G401 (cell line): ENCODE measurements around the gene SPATA6L. TPM values are rescaled to one million over a fixed set of nuclear protein-coding genes. Genes with fewer than 3 reads are reported as not detected.

Source experiments
- DNase-seq: peaks from one replicate; pipeline ENCODE4 v3.0.0-alpha.2; 2015; ENCODE audit warnings: low spot score
- in situ Hi-C: cut with HindIII; loops from 2 replicates; pipeline ENCODE4 v1.10.0; 2016; ENCODE audit warnings: low sequenced_read_pairs, mixed read lengths
- total RNA-seq: library from RNA; depleted of rRNA; stranded (reverse); fragments of >200 nt; shearing (Covaris generic); gene quantifications from 2 replicates; pipeline ENCODE4 v1.2.3, GENCODE V29; 2014

Gene SPATA6L
- total RNA-seq, 1 experiment from 2014 or later = 0.34 TPM

DNA sequence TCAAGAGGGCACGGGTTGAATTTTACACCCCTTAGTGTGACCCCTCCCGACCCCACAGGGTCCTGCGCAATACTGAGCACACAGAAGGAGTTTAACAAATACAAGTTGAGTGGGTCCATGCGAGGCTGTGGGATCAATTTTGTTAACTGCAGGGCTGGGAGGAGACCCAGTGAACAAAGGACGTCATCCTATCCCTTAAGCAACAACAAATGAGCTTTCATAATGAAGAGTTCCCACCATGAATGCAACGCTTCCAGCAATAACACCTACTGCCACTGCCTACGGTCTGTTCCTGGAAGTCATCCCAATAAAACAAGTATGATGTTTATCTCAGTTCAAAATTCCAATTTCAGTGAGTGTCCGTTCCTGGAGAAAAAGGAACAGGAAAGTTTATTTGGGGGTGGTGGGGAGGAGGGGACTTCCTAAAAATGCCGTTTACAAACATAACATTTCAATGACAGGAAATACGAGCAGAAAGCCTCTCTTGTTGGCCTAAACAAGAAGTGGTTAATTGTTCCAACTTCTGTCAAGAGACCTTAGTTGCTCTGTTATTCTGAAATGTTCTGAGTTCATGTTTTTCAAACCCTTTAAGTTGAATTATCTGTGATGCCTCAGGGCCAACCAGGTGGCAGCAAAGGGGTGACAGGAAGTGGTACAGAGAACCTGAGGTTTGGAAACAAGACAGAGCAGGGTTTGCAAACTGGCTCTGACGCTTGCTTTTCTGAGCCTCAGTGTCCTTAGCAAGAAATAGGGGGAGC is 69.9 kb downstream of the SPATA6L start:
- no peak for DNase-seq
- in situ Hi-C loops = no loop called here

DNA sequence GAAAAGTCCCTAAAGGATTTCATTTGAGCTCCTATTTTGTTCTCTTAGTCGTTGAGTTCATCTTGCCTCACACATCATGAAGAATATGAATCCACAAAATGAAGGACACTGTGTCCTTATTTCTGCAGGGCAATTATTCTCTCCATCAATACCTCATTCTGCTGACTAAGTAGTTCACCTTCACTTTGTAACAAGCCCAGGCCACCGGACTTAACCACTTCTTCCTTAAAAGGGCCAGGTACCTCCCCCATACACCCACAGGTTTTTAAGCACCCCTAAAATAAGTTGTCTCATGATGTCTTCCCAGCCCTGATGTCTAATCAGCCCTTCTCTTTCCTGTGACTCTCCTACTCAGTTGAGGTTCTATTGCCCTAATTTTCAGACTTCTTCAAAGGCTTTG is 71.3 kb downstream of the SPATA6L start:
- DNase-seq = no peak
- in situ Hi-C loops = no loop called here

DNA sequence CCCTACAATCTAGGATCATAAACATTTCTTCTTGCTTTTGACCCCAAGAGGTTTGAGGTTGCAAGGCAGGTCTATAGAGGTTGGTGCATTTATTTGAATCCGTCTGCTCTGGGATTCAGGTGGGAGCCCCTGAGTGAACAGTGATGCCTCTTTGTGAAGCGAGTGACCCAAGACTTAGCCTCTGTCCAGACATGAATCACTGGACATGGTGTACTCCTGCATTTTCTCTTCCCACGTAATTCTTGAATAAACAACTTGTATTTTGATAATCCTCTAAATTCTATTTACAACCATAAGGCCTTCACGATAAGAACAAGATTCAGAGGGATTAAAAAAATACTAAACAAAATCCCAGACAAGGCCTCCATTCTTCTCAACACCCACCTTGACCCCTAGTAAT is 71.7 kb downstream of the SPATA6L start:
- in situ Hi-C loops = no loop called here

GRCh38 chr9:4592886-4593285 is 73.4 kb downstream of the SPATA6L start:
- in situ Hi-C loops = no loop called here
- DNase-seq = no peak

More for the DNA sequence above, 71.7 kb downstream of the SPATA6L start:
- DNase-seq = no peak

- in situ Hi-C loops = no loop called here
- no peak for DNase-seq
Observed at GRCh38 chr9:4592295-4592694, 74.0 kb downstream of the SPATA6L start.

- DNase-seq = no peak
- in situ Hi-C loops = no loop called here
Observed at GRCh38 chr9:4591123-4591500, 75.2 kb downstream of the SPATA6L start.

DNA sequence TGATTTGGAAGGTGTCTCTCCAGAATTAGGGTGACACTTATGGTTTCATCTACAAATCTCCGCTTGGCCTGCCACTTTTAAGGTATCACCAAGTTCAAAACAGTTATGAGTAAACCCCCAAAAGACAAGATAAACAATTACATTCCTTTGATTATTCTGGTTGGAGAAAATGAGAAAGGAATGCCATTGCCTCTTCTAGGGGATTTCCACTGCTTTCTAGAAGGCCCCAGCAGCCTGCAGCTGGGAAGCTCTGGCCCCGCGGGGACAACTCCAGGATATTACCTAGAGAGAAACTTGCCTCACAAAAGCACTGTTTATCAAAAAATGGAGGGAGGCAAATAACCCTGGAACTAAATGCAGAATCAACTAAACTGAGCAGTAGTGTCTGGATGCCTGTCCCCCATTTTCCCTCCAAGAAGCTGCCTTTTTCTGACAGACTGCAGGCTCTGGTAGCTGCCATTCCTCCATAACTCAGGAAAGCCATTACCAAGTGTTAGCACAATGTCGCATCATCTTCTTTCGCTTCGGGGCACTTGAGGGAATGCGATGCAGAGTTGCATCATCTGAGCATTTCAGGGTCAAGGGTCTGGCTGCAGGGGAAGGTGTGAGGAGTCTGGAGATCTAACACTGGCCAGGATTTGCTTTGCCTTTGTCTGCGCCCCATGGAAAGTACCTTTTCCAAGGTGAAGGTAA is 75.7 kb downstream of the SPATA6L start:
- DNase-seq = no peak
- in situ Hi-C loops = no loop called here

DNA sequence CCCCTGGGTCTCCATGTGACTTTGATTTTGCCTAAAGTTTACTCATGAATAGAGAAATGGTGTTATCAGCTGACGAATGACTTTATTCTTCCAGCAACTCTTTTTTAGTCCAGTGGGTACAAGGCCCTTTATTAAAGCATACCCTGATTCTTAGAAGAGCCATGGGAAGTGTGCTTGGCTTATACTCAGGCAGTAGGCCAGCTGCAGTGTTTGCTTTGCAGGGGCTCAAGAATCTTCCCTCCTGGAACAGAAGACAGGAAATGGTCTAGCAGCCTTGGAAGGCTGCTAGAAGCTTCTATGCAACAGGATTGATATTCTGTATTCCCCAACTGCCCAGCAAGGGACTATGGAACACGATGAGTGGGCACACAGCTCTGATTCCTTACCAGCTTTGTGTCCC is 77.6 kb downstream of the SPATA6L start:
- in situ Hi-C loops = no loop called here
- DNase-seq = no peak

DNA sequence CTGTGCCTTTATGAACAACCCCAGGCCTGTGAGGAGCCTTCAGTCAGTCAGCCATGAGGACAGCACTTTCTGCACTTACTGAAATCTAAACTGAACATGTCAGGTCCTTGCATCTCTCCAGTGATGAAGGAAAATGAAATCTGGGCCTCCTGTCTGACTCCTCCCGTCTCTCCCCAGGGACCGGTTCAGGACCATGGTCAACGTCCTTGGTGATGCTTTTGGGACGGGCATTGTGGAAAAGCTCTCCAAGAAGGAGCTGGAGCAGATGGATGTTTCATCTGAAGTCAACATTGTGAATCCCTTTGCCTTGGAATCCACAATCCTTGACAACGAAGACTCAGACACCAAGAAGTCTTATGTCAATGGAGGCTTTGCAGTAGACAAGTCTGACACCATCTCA is 81.1 kb downstream of the SPATA6L start:
- no peak for DNase-seq
- in situ Hi-C loops = no loop called here

DNA sequence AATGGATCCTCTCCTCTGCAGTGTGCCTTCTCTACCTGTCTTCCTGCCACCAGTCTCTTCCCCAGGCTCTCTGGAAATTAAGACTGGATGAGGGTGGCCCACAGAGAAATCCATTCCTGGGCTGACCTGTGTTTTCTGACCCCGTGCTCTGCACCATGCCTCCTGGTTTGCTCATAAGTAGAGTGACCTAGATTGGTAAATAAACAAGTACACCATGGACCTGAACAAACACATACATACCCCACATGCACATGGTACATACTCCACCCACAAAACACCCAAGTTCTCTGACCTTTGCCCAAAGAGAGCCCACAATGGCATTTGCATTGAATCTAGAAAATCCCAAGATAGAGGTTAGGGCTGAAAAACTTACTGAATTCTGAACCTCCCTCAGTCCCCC is 81.6 kb downstream of the SPATA6L start:
- no peak for DNase-seq
- in situ Hi-C loops = no loop called here

- DNase-seq = no peak
- in situ Hi-C loops = no loop called here
Observed at GRCh38 chr9:4583001-4583400, 83.3 kb downstream of the SPATA6L start.

GRCh38 chr9:4581861-4582565 is 84.3 kb downstream of the SPATA6L start:
- in situ Hi-C loops = no loop called here

GRCh38 chr9:4581035-4581760 is 85.1 kb downstream of the SPATA6L start:
- DNase-seq = no peak
- in situ Hi-C loops = no loop called here

More at GRCh38 chr9:4581861-4582565, 84.3 kb downstream of the SPATA6L start:
- no peak for DNase-seq

DNA sequence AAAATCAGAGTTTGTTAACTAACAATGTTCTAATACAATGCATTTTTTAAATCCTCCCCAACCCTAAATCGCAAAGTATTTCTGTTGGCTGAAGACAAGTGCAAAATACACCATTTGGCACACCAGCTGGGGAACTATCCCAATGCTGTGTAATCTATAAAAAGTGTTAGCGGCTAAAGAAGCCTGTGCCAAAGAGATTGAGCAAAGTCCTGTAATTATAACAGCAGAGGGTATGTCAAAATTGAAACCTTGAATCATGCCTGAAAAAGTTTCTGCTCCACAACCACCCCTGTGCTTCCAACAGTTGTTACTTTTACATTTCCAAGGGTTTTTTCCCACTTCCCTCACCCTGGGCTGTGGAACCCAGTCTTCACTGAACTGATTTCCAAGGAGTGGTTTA is 87.3 kb downstream of the SPATA6L start:
- in situ Hi-C loops = no loop called here
- DNase-seq = no peak

DNA sequence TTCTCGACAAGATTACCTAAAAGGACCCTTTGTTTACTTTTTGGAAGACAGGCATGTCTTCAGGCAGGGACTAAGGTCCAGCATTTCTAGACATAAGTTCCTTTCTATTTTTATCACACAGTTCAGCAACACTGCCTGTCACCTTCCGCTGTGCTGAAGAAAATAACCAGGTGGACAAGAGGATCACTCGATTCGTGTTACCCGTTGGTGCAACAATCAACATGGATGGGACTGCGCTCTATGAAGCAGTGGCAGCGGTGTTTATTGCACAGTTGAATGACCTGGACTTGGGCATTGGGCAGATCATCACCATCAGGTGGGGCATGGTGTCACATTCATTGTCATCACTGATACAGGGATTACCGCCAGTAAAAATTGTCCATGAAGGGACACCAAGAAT is 89.8 kb downstream of the SPATA6L start:
- no peak for DNase-seq
- in situ Hi-C loops = no loop called here

- DNase-seq = no peak
- in situ Hi-C loops = no loop called here
Observed at GRCh38 chr9:4575997-4576396, 90.3 kb downstream of the SPATA6L start.

- in situ Hi-C loops = no loop called here
- no peak for DNase-seq
Observed at GRCh38 chr9:4574657-4575243, 91.5 kb downstream of the SPATA6L start.

- DNase-seq = peak; percentile 66
- in situ Hi-C loops = no loop called here
Observed at GRCh38 chr9:4573634-4574389, 92.5 kb downstream of the SPATA6L start.

DNA sequence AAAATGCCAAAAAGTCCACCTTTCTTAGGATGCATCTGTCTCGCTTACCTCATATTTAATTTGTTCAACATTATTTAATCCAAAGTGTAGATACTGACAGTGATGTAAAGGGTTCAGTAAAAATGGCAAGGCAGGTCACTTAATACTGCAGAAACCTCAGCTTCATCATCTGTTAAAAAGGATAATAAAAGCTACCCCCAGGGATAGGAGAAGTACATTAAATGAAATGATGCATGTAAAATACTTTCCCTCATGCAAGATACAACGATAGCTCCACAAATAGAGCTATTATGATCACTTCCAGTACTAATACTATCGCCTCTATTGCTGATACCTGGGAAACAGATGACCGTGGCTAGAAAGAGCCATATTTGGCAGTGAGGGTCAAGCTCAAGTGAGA is 93.1 kb downstream of the SPATA6L start:
- no peak for DNase-seq
- in situ Hi-C loops = no loop called here
